HEK293 (cell line): ENCODE measurements around the gene BPIFA2.

Source experiments
- CTCF ChIP-seq: fragments of 450-650 bp; formaldehyde crosslinking; IDR thresholded peaks from 2 replicates; pipeline ENCODE4 v1.5.1; 2016; ENCODE audit warnings: missing biosample characterization, missing genetic modification characterization
- REST ChIP-seq: fragments of 450-650 bp; formaldehyde crosslinking; IDR thresholded peaks from 2 replicates; pipeline ENCODE4 v1.5.1; 2016; ENCODE audit warnings: missing biosample characterization, missing genetic modification characterization
- SETDB1 ChIP-seq: IDR thresholded peaks from one replicate; pipeline ENCODE4 v1.6.1; 2017; ENCODE audit warnings: mild to moderate bottlenecking, low read length, moderate library complexity, mixed read lengths; ENCODE audit not compliant: insufficient read length
- ZFP37 ChIP-seq: fragments of 450-650 bp; formaldehyde crosslinking; IDR thresholded peaks from 2 replicates; pipeline ENCODE4 v1.5.1; 2016; ENCODE audit warnings: missing biosample characterization, missing genetic modification characterization
- ZNF211 ChIP-seq: fragments of 450-650 bp; formaldehyde crosslinking; IDR thresholded peaks from 2 replicates; pipeline ENCODE4 v1.5.1; 2016; ENCODE audit warnings: low read depth, missing biosample characterization, missing genetic modification characterization
- ZNF23 ChIP-seq: fragments of 450-650 bp; formaldehyde crosslinking; IDR thresholded peaks from 2 replicates; pipeline ENCODE4 v1.5.1; 2016; ENCODE audit warnings: missing biosample characterization, missing genetic modification characterization, borderline replicate concordance
- ZNF274 ChIP-seq, 2 experiments: fragments of 200-500 bp in 1 of 2; fragments of 450-650 bp in 1 of 2; sonication (Bioruptor generic) in 1 of 2; formaldehyde crosslinking in 1 of 2; IDR thresholded peaks; 2 replicates each; pipeline versions ENCODE4 v1.5.1 to v1.6.1; 2014 to 2016; ENCODE audit warnings: borderline replicate concordance in 1 of 2, inconsistent platforms in 1 of 2, low read length in 1 of 2, missing biosample characterization in 1 of 2, missing genetic modification characterization in 1 of 2
- ZNF449 ChIP-seq: fragments of 450-650 bp; formaldehyde crosslinking; IDR thresholded peaks from 2 replicates; pipeline ENCODE4 v1.5.1; 2017; ENCODE audit warnings: missing biosample characterization, mild to moderate bottlenecking, missing genetic modification characterization, moderate library complexity
- ZNF571 ChIP-seq: fragments of 450-650 bp; formaldehyde crosslinking; IDR thresholded peaks from 2 replicates; pipeline ENCODE4 v1.5.0; 2017; ENCODE audit warnings: missing biosample characterization, missing genetic modification characterization
- ZNF580 ChIP-seq: fragments of 450-650 bp; formaldehyde crosslinking; IDR thresholded peaks from 2 replicates; pipeline ENCODE4 v1.5.1; 2016; ENCODE audit warnings: missing biosample characterization, missing genetic modification characterization
- ZNF704 ChIP-seq: fragments of 450-650 bp; formaldehyde crosslinking; IDR thresholded peaks from 2 replicates; pipeline ENCODE4 v1.5.1; 2016; ENCODE audit warnings: missing biosample characterization, missing genetic modification characterization
- ZNF707 ChIP-seq: fragments of 450-650 bp; formaldehyde crosslinking; IDR thresholded peaks from 2 replicates; pipeline ENCODE4 v1.5.1; 2016; ENCODE audit warnings: missing biosample characterization, missing genetic modification characterization
- ZNF837 ChIP-seq: fragments of 450-650 bp; formaldehyde crosslinking; IDR thresholded peaks from 2 replicates; pipeline ENCODE4 v1.5.1; 2016; ENCODE audit warnings: missing biosample characterization, missing genetic modification characterization

- TF ChIP-seq ZFP37 (tag by site-specific recombination) (no peak), CTCF (tag by site-specific recombination) (no peak), SETDB1 (no peak), ZNF211 (tag by site-specific recombination) (no peak), ZNF274 (IDR thresholded peaks at IDR 0.05; ENCODE audit: low read length) (no peak), ZNF274 (tag by site-specific recombination; IDR thresholded peaks at IDR 0.05; ENCODE audit: borderline replicate concordance) (no peak), ZNF837 (tag by site-specific recombination) (no peak), ZNF704 (tag by site-specific recombination) (no peak), ZNF571 (no peak), REST (tag by site-specific recombination) (no peak), ZNF707 (tag by site-specific recombination) (no peak), ZNF580 (no peak), ZNF449 (no peak), ZNF23 (tag by site-specific recombination) (no peak)
Observed at GRCh38 chr20:33203444-33203843, 35.5 kb downstream of the BPIFA2 start.
